Activated CD4-positive, alpha-beta T cell treated with anti-CD3 and anti-CD28 coated beads for 4 hours (primary cell): Measurements from ENCODE around the gene CNN3.

Source experiments
- DNase-seq, 2 donors: peaks; one replicate each; pipeline ENCODE4 v3.0.0-alpha.2; 2020

Gene CNN3

GRCh38 chr1:94926915-94927404 is at the start of gene CNN3:
Gene CNN3, minus strand, starts transcription at chr1:94927110. Its CDS starts 216 bp downstream, at chr1:94926894.
- peak; percentile 65 to 73 for DNase-seq

DNA sequence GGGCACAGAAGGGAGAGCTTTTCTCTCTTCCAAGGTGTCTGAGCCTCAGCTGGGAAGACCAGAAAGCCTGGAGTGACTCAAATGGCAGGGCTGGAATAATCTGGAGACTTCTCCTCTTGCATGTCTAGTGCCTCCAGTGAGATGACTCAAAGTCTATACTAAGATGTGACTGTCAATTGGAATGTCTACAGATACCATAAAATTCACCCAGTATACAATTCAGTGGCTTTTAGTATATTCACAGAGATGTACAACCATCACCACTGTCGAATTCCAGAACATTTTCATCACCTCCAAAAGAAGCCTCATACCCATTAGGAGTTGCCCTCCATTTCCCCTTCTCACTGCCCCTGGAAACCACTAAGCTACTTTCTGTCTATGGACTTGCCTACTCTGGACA is 47.9 kb upstream of the CNN3 start:
- no peak for DNase-seq

DNA sequence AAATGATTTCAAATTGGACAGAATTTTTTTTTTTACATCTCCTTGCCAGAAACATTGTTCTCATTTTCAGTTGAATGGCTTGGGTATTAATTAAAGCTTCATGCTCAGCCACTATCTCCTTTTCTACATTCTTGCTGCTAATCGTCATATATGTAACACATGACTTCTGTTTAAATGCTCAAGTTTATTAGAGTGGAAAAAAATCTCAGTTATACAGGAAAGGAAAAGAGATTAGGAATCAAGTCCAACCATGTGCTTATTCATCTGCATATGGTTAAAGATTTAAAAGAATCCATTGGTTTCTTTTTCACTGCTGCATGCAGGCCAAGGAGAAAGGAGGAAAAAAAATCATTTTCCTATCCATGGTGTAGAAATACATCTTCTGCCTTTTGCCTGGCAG is 47.3 kb upstream of the CNN3 start:
- no peak for DNase-seq

- DNase-seq = no peak
Measured at GRCh38 chr1:94973309-94973922, 46.5 kb upstream of the CNN3 start.

- no peak for DNase-seq
Measured at GRCh38 chr1:94971491-94971924, 44.6 kb upstream of the CNN3 start.

DNA sequence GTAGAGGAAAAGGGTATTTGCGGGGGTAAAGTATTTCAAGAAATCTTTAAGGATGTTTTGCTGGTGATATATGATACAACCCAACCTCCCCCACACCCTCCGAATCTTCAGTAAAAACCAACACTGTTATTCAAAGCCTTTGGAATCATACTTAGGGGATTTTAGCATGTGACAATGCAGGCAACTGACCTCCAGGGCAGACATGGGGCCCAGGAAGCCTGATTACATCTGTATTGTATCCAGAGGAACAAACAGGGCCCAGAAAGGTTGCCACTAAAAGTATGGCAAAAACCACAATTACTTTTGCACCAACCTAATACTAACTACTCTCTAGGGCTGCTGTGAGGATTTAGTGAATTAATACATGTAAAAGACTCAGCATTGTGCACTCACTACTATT is 43.9 kb upstream of the CNN3 start:
- no peak for DNase-seq

GRCh38 chr1:94969137-94969536 is 42.2 kb upstream of the CNN3 start:
- DNase-seq = no peak

DNA sequence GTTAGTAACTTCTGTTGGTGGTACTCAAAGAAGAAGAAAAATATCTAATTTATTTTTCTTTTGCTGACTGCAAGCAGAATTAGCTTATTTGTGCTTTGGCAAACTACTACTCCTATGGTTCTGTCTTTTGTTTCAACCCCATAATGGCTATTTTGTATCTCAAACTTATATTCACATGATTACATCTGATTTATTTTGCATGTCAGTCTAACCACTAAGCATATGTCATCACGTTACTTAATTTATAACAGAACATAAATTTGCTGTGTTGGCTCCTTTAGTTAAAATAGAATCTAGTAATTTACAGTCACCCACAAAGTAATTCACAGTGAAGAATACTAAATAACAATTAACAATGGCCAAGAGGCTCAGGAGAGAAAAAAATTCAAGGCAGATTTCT is 39.1 kb upstream of the CNN3 start:
- DNase-seq = no peak

DNA sequence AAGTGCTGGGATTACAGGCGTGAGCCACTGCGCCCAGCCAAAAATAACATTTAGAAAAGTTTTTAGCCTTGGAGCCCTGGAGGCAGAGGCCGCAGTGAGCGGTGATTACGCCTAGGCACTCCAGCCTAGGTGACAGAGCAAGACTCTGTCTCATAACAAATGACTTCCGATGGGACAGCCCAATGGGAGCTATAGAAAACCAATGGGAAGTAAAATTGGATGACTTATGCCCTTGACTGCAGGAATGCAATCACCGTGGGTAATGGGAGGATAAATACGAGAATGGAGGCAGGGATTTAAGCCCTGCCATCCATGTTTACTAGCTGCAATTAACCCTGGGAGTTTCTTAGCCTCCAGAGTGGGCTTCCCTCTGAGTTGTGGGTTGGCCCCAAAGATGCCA is 37.0 kb upstream of the CNN3 start:
- no peak for DNase-seq

- peak; percentile 1 to 11 for DNase-seq
Measured at GRCh38 chr1:94962409-94963265, 35.7 kb upstream of the CNN3 start.

DNA sequence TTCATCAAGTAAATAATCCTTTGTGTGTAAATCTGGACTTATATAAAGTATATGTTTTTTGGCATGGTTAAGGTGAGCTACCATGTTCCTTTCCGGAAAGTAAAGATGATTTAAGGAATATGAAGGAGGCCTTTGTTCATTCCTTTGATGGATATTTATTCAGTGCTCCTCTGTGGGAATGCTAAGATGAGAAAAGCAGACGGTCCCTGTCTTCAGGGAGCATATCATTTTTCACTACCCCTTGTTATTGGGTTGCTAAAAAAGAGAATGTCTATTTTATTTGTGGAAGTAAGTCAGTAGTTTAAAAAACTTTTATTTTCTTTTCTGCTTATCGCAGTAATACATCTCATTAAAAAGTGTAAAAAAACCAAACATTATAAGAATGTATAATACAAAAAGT is 35.1 kb upstream of the CNN3 start:
- no peak for DNase-seq

DNA sequence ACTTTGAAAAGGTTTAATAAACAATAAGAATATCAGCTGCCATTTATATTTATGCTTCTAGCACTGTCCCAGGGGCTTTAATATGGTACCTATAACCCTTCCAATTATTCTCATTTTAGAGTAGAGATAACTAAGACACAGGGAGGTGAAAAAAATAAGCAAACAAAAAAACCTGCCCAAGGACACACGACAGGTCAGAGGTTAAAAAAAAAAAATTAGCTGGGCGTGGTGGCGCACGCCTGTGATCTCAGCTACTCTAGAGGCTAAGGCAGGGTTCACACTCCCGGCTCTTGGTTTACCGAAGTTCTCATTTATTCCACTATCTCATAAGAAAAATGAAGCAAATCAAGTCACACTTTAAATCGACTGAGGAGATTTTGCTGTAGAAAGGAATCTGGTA is 34.7 kb upstream of the CNN3 start:
- DNase-seq = no peak

DNA sequence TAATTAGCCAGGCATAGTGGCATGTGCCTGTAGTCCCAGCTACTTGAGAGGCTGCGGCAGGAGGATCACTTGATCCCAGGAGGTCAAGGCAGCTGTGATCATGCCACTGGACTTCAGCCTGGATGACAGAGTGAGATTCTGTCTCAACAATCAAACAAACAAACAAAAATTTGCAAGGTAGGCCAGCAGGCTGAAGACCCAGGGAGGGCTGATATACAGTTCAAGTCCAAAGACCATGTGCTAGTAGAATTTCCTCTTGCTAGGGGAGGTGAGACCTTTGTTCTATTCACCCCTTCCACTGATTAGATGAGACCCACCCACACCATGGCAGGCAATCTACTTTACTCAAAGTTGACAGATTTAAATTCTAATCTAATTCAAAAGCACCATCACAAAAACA is 31.2 kb upstream of the CNN3 start:
- DNase-seq = no peak

DNA sequence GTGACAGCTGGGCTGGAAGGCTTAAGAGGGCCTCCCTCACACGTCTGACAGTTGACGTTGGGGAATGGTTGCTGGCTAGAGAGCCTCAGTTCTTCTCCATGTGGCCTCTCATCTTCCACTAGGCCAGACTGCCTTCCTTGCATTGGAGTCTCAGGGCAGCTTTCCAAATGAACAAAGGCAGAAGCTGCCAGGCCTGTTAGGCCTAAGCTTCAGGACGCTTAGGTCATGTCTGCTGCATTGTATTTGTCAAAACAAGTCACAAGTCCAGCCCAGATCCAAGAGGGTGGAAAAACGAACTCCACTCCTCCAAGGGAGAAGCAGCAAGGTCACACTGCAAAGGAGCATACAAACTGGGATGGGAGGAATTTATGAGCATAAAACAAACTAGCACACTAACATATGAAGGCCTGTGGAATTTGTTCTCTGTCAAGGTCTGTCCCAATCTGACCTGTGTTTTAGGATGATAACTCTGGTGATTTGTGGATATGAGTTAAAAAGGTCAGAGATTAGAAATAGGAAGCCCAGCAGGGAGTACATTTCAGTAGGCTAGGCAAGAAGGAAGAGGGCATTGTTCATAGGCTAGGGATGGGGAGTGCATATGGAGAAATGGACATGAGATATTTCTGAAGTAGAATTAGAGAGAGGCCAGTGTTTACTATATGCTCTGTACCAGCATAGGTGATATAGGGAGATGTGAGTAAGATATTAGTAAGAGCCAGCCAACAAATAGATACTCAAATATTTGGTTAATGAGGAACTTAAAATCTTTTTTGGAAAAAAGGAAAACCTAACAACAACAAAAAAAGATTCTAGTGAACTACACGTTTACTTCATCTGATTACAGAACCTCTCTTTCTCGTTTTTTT is 29.1 kb upstream of the CNN3 start:
- no peak for DNase-seq

- no peak for DNase-seq
Measured at GRCh38 chr1:94954263-94955220, 27.6 kb upstream of the CNN3 start.

GRCh38 chr1:94953746-94954145 is 26.8 kb upstream of the CNN3 start:
- DNase-seq = no peak

GRCh38 chr1:94953107-94953506 is 26.2 kb upstream of the CNN3 start:
- DNase-seq = no peak

DNA sequence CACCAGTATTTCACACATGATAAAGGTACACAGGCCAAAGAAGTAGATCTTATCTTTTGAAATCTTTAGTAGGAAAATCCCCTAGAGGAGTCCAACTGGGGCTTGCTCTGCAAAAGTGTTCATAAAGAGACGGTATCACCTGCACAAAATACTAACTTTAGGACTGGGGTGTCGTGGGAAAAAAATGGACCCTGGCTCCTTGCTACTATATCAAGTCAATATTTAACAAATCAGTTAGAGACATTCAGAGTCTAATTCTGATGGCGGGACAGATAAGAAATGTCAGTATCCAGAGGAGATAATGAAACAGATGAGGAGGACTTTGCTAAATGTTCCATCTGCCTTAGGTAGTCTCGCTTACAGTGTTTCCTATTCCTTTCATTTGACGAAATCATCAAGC is 25.6 kb upstream of the CNN3 start:
- no peak for DNase-seq

GRCh38 chr1:94951509-94952208 is 24.7 kb upstream of the CNN3 start:
- no peak for DNase-seq

DNA sequence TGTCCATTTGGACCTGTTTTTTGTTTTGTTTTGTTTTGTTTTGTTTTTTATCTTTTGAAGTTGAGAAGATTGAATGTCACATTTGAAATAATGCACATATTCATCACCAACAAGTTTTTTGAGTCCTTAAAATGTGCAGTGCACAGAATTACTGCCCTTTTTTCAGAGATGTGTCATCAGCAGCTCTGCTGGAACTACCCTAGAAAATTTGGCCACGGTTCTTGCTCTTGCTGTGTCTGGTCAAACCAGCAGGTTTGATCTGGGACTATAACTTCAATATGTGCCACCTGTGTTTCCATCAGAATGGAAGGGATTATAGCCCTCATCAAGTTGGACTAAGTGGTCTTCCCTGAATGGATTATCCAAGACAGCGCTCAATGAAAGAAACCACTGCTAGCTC is 24.1 kb upstream of the CNN3 start:
- no peak for DNase-seq
